Thyroid gland (tissue), 4 donors: ENCODE data around the gene TTLL5. TPM values are rescaled to one million over a fixed set of nuclear protein-coding genes. Genes with fewer than 3 reads are reported as not detected.

Source experiments
- DNase-seq, 2 donors: peaks; one replicate each; pipeline ENCODE4 v3.0.0-alpha.2; 2019
- H3K27ac ChIP-seq, 3 donors: fragments of 200-600 bp; sonication (generic); 1 replicate in 2 of 3; 2 replicates in 1 of 3; pipeline ENCODE4 v1.5.1; 2016 to 2019; ENCODE audit warnings: mild to moderate bottlenecking in 1 of 3, moderate library complexity in 1 of 3
- H3K27me3 ChIP-seq: fragments of 200-600 bp; sonication (generic); one replicate; pipeline ENCODE4 v1.5.1; 2019
- H3K36me3 ChIP-seq, 2 donors: fragments of 200-600 bp; sonication (generic); one replicate each; pipeline ENCODE4 v1.5.1; 2016 to 2019
- H3K4me1 ChIP-seq, 2 donors: fragments of 200-600 bp; sonication (generic); one replicate each; pipeline ENCODE4 v1.5.1; 2017 to 2019
- H3K4me3 ChIP-seq, 3 donors: fragments of 200-600 bp; sonication (generic); replicated peaks in 1 of 3; 1 replicate in 2 of 3; 2 replicates in 1 of 3; pipeline ENCODE4 v1.5.1; 2016; ENCODE audit warnings: mild to moderate bottlenecking in 1 of 3
- H3K9me3 ChIP-seq: fragments of 200-600 bp; sonication (generic); one replicate; pipeline ENCODE4 v1.5.1; 2017
- CTCF ChIP-seq, 6 experiments: fragments of 200-600 bp in 3 of 6; fragments of 450-650 bp in 3 of 6; sonication (generic) in 3 of 6; IDR thresholded peaks; one replicate each; pipeline ENCODE4 v1.5.1; 2016 to 2019; ENCODE audit warnings: antibody characterized with exemption in 6 of 6, mild to moderate bottlenecking in 2 of 6, inconsistent platforms in 1 of 6, moderate library complexity in 1 of 6
- POLR2A ChIP-seq, 2 donors: fragments of 450-650 bp; IDR thresholded peaks; one replicate each; pipeline ENCODE4 v1.6.1; 2017; ENCODE audit warnings: antibody characterized with exemption in 2 of 2, mild to moderate bottlenecking in 2 of 2, moderate library complexity in 1 of 2
- WGBS, 2 donors: methylation state at CpG; one replicate each; pipeline ENCODE4 v1.1.5; 2017; 5-methylcytosine and 5-hydroxymethylcytosine counted together
- intact Hi-C: fragments of 100-400 bp; cut with DNase I; formaldehyde crosslinking; loops from one replicate; pipeline ENCODE4 v1.15.1; 2023
- total RNA-seq, 4 donors: library from RNA; depleted of rRNA; stranded (reverse); fragments of >200 nt; gene quantifications; one replicate each; pipeline ENCODE4 v1.2.3, GENCODE V29; 2016

TTLL5 gene
- total RNA-seq, 4 donors from 2014 or later = 31.8 to 65.1 (median 35.7) TPM

- H3K4me1 ChIP-seq = no peaks in the 10 kb centered on the region
- no peaks in the 10 kb centered on the region for H3K27me3 ChIP-seq
- 68 to 82% methylated on average over 1 of the region's 1 CpG for WGBS, 2 donors
- TF ChIP-seq CTCF (IDR thresholded peaks at IDR 0.05) (no peak), POLR2A (IDR thresholded peaks at IDR 0.05) (no peak)
- intact Hi-C loops = no loop called here
- no peaks in the 10 kb centered on the region for H3K9me3 ChIP-seq
- H3K36me3 ChIP-seq = peaks cover 0 to 12% of the 10 kb centered on the region in 2 donors
- H3K4me3 ChIP-seq = no peak overlapping the region
- H3K27ac ChIP-seq = no peak overlapping the region
- DNase-seq = no peak
Observed at GRCh38 chr14:75748336-75748735, 87.3 kb downstream of the TTLL5 start.

- intact Hi-C loops = no loop called here
- Histone ChIP-seq H3K27me3 (no peaks in the 10 kb centered on the region), H3K9me3 (no peaks in the 10 kb centered on the region), H3K4me3 (no peak overlapping the region), H3K27ac (no peak overlapping the region), H3K4me1 (no peaks in the 10 kb centered on the region), H3K36me3 (peaks cover 0 to 4% of the 10 kb centered on the region in 2 donors)
- TF ChIP-seq POLR2A (IDR thresholded peaks at IDR 0.05) (no peak), CTCF (IDR thresholded peaks at IDR 0.05) (no peak)
- WGBS, 2 donors = 96% methylated on average over 5 of the region's 5 CpGs
- DNase-seq = no peak
Observed at GRCh38 chr14:75751296-75751695, 90.2 kb downstream of the TTLL5 start.

- no peak overlapping the region for H3K4me3 ChIP-seq
- no peak for DNase-seq
- intact Hi-C loops = no loop called here
- H3K9me3 ChIP-seq = no peaks in the 10 kb centered on the region
- WGBS, 2 donors = 88 to 92% methylated on average over 3 of the region's 3 CpGs
- no peaks in the 10 kb centered on the region for H3K27me3 ChIP-seq
- H3K36me3 ChIP-seq = no peaks in the 10 kb centered on the region
- TF ChIP-seq POLR2A (IDR thresholded peaks at IDR 0.05) = no peak
- no peak for TF ChIP-seq CTCF (IDR thresholded peaks at IDR 0.05)
- H3K27ac ChIP-seq = no peak overlapping the region
- H3K4me1 ChIP-seq = no peaks in the 10 kb centered on the region
Observed at GRCh38 chr14:75752086-75752485, 91.0 kb downstream of the TTLL5 start.

- no peak for DNase-seq
- H3K4me1 ChIP-seq = no peaks in the 10 kb centered on the region
- H3K27me3 ChIP-seq = no peaks in the 10 kb centered on the region
- intact Hi-C loops = no loop called here
- no peak overlapping the region for H3K27ac ChIP-seq
- no peak overlapping the region for H3K4me3 ChIP-seq
- H3K36me3 ChIP-seq = no peaks in the 10 kb centered on the region
- TF ChIP-seq POLR2A (IDR thresholded peaks at IDR 0.05) (no peak), CTCF (IDR thresholded peaks at IDR 0.05) (no peak)
- H3K9me3 ChIP-seq = no peaks in the 10 kb centered on the region
- WGBS, 2 donors = 80 to 88% methylated on average over 4 of the region's 4 CpGs
Observed at GRCh38 chr14:75752907-75753594, 92.0 kb downstream of the TTLL5 start.

GRCh38 chr14:75753696-75754095 lies 92.7 kb downstream of the TTLL5 start:
- H3K36me3 ChIP-seq = no peaks in the 10 kb centered on the region
- no peaks in the 10 kb centered on the region for H3K9me3 ChIP-seq
- H3K4me3 ChIP-seq = no peak overlapping the region
- 88 to 92% methylated on average over 4 of the region's 4 CpGs for WGBS, 2 donors
- H3K27me3 ChIP-seq = no peaks in the 10 kb centered on the region
- H3K27ac ChIP-seq = no peak overlapping the region
- intact Hi-C loops = no loop called here
- TF ChIP-seq POLR2A (IDR thresholded peaks at IDR 0.05) (no peak), CTCF (IDR thresholded peaks at IDR 0.05) (no peak)
- H3K4me1 ChIP-seq = no peaks in the 10 kb centered on the region
- no peak for DNase-seq
